ENCODE results near the gene LRRK2.

GRCh38 chr12:40382217-40382616 lies 157.4 kb downstream of the LRRK2 start:
- TF ChIP-seq, protein P1, sequence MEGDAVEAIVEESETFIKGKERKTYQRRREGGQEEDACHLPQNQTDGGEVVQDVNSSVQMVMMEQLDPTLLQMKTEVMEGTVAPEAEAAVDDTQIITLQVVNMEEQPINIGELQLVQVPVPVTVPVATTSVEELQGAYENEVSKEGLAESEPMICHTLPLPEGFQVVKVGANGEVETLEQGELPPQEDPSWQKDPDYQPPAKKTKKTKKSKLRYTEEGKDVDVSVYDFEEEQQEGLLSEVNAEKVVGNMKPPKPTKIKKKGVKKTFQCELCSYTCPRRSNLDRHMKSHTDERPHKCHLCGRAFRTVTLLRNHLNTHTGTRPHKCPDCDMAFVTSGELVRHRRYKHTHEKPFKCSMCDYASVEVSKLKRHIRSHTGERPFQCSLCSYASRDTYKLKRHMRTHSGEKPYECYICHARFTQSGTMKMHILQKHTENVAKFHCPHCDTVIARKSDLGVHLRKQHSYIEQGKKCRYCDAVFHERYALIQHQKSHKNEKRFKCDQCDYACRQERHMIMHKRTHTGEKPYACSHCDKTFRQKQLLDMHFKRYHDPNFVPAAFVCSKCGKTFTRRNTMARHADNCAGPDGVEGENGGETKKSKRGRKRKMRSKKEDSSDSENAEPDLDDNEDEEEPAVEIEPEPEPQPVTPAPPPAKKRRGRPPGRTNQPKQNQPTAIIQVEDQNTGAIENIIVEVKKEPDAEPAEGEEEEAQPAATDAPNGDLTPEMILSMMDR (IDR thresholded peaks at IDR 0.05; ENCODE audit: low read depth, low read length, poor library complexity, severe bottlenecking) = no peak
- no peak for TF ChIP-seq EZH2phosphoT487 (IDR thresholded peaks at IDR 0.05; ENCODE audit: borderline replicate concordance, low read length)
